ENCODE data around the gene PAFAH1B1.

- TF ChIP-seq TAF1 (IDR thresholded peaks at IDR 0.05; ENCODE audit: low read depth) (no peak), EP300 (IDR thresholded peaks at IDR 0.05; ENCODE audit: borderline replicate concordance) (no peak), CEBPB (IDR thresholded peaks at IDR 0.05) (no peak), NFIC (IDR thresholded peaks at IDR 0.05) (no peak), USF1 (IDR thresholded peaks at IDR 0.05) (no peak), RAD21 (IDR thresholded peaks at IDR 0.05; ENCODE audit: low read depth) (no peak), CREB1 (IDR thresholded peaks at IDR 0.05; ENCODE audit: low read depth) (no peak), REST (IDR thresholded peaks at IDR 0.05; ENCODE audit: low read depth) (no peak), MAX (IDR thresholded peaks at IDR 0.05) (no peak), YY1 (IDR thresholded peaks at IDR 0.05; ENCODE audit: low read depth) (no peak), FOXM1 (IDR thresholded peaks at IDR 0.05; ENCODE audit: borderline replicate concordance, low read depth) (no peak), EGR1 (IDR thresholded peaks at IDR 0.05) (no peak), TCF12 (IDR thresholded peaks at IDR 0.05; ENCODE audit: low read depth) (no peak)
Measured at GRCh38 chr17:2695243-2695960, 101.9 kb downstream of the PAFAH1B1 start.

All from Ishikawa (cell line).